ENCODE results near the gene KAZALD1. TPM values are rescaled to one million over a fixed set of nuclear protein-coding genes. Genes with fewer than 3 reads are reported as not detected.
A peak's percentile ranks its signal among the peaks of the same experiment; 100 is the strongest.

The KAZALD1 gene
- total and polyA plus RNA-seq, 10 of the 15 experiments (the other 5 are each of a cell fraction or from before 2014, with no cell fraction given) = 0.10 to 4.3 (median 1.9) TPM

DNA sequence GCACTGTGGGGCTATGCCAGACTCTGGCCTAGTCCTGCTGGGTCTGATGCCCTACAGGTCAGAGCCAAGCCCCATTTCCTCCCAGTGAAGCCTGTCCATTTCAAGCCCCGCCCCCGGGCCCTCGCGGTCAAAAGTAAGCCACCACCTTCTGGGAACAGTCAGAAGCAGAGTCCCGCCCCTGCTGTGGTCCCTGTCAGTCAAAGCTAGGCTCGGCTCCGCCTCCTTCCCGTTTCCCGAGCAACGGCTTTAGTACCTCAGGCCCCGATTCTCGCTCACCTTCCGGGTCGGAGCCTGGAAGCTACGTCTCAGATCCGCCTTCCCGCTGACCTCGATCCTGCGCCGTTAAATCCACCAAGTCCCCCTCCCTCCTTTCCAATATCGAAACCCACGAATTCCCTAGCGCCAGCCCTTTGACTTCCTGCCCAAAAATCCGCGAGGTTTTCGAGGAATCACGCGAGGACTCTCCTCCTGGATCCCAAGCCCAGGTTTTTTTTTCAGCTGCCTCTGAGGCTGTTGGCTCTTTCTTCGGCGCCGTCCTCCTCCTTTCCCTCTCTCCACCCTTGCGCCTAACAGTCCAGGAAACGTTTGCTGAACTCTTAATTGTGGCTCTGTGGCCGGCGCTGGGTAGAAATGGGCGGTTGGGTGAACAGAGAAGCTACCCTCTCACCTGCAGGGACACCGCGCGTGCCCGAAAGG is 19.0 kb upstream of the KAZALD1 start (continued):
- TF ChIP-seq, protein P1, sequence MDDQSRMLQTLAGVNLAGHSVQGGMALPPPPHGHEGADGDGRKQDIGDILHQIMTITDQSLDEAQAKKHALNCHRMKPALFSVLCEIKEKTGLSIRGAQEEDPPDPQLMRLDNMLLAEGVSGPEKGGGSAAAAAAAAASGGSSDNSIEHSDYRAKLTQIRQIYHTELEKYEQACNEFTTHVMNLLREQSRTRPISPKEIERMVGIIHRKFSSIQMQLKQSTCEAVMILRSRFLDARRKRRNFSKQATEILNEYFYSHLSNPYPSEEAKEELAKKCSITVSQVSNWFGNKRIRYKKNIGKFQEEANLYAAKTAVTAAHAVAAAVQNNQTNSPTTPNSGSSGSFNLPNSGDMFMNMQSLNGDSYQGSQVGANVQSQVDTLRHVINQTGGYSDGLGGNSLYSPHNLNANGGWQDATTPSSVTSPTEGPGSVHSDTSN (IDR thresholded peaks at IDR 0.05; ENCODE audit: insufficient replicate concordance, low read depth, low read length) = peak; percentile 98
- TF ChIP-seq, protein P2, sequence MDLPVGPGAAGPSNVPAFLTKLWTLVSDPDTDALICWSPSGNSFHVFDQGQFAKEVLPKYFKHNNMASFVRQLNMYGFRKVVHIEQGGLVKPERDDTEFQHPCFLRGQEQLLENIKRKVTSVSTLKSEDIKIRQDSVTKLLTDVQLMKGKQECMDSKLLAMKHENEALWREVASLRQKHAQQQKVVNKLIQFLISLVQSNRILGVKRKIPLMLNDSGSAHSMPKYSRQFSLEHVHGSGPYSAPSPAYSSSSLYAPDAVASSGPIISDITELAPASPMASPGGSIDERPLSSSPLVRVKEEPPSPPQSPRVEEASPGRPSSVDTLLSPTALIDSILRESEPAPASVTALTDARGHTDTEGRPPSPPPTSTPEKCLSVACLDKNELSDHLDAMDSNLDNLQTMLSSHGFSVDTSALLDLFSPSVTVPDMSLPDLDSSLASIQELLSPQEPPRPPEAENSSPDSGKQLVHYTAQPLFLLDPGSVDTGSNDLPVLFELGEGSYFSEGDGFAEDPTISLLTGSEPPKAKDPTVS (IDR thresholded peaks at IDR 0.05; ENCODE audit: low read depth, low read length) = no peak
- TF ChIP-seq BCL11A (IDR thresholded peaks at IDR 0.05; ENCODE audit: low read depth, low read length) = no peak
- TF ChIP-seq CHD2 (IDR thresholded peaks at IDR 0.05; ENCODE audit: borderline replicate concordance, low read depth, low read length) = peak; percentile 94
- TF ChIP-seq ZNF384 (IDR thresholded peaks at IDR 0.05; ENCODE audit: borderline replicate concordance, low read depth, low read length) = 0 out of 2 replicates have a peak, but pooled peaks have one; percentile 29
- TF ChIP-seq TCF12 (IDR thresholded peaks at IDR 0.05; ENCODE audit: low read depth, low read length) = no peak
- peak; percentile 53; the same call in 1 of the 2 replicates for TF ChIP-seq TAF1 (IDR thresholded peaks at IDR 0.05; ENCODE audit: borderline replicate concordance, low read depth, low read length)
- no peak for TF ChIP-seq KAT2A (conservative IDR thresholded peaks at IDR 0.05; ENCODE audit: control insufficient read depth, low read depth, low read length)
- 0 out of 4 replicates have a peak, but pooled peaks of 1 of the 2 experiments have one; percentile 11 for TF ChIP-seq SRF (IDR thresholded peaks at IDR 0.05; ENCODE audit: low read depth in 2 of 2, low read length in 2 of 2)
- no peak for TF ChIP-seq RELA (IDR thresholded peaks at IDR 0.05; ENCODE audit: borderline replicate concordance, partially characterized antibody)
- TF ChIP-seq, protein P3, sequence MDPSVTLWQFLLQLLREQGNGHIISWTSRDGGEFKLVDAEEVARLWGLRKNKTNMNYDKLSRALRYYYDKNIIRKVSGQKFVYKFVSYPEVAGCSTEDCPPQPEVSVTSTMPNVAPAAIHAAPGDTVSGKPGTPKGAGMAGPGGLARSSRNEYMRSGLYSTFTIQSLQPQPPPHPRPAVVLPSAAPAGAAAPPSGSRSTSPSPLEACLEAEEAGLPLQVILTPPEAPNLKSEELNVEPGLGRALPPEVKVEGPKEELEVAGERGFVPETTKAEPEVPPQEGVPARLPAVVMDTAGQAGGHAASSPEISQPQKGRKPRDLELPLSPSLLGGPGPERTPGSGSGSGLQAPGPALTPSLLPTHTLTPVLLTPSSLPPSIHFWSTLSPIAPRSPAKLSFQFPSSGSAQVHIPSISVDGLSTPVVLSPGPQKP (IDR thresholded peaks at IDR 0.05; ENCODE audit: low read depth, low read length) = no peak
- peak; percentile 50 for TF ChIP-seq RUNX3 (IDR thresholded peaks at IDR 0.05; ENCODE audit: low read length)
- peak; percentile 72 for TF ChIP-seq SMAD5 (IDR thresholded peaks at IDR 0.05; ENCODE audit: low read depth)
- no peak for TF ChIP-seq NFIC (IDR thresholded peaks at IDR 0.05; ENCODE audit: low read depth, low read length)
- TF ChIP-seq PAX5 (IDR thresholded peaks at IDR 0.05; ENCODE audit: borderline replicate concordance, low read depth, low read length) = no peak
- peak; percentile 65 for TF ChIP-seq MXI1 (IDR thresholded peaks at IDR 0.05; ENCODE audit: low read depth, low read length)
- no peak for TF ChIP-seq MTA2 (IDR thresholded peaks at IDR 0.05; ENCODE audit: low read depth)
- no peak for TF ChIP-seq FOXM1 (IDR thresholded peaks at IDR 0.05; ENCODE audit: low read depth, low read length)
- TF ChIP-seq, protein P4, sequence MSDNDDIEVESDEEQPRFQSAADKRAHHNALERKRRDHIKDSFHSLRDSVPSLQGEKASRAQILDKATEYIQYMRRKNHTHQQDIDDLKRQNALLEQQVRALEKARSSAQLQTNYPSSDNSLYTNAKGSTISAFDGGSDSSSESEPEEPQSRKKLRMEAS (IDR thresholded peaks at IDR 0.05; ENCODE audit: low read depth, low read length) = 0 out of 2 replicates have a peak, but pooled peaks have one; percentile 27
- TF ChIP-seq ZNF24 (IDR thresholded peaks at IDR 0.05) = no peak
- peak; percentile 81 for TF ChIP-seq IKZF1 (conservative IDR thresholded peaks at IDR 0.05)
- peak; percentile 61; the same call in 1 of the 2 replicates for TF ChIP-seq PML (IDR thresholded peaks at IDR 0.05; ENCODE audit: low read length)
- TF ChIP-seq RB1 (IDR thresholded peaks at IDR 0.05; ENCODE audit: borderline replicate concordance) = no peak
- TF ChIP-seq STAT3 (IDR thresholded peaks at IDR 0.05; ENCODE audit: low read depth, low read length) = no peak
- no peak for TF ChIP-seq RCOR1 (conservative IDR thresholded peaks at IDR 0.05; ENCODE audit: low read depth, low read length)
- no peak for TF ChIP-seq CBX5 (IDR thresholded peaks at IDR 0.05; ENCODE audit: low read depth)
- TF ChIP-seq, protein P5, sequence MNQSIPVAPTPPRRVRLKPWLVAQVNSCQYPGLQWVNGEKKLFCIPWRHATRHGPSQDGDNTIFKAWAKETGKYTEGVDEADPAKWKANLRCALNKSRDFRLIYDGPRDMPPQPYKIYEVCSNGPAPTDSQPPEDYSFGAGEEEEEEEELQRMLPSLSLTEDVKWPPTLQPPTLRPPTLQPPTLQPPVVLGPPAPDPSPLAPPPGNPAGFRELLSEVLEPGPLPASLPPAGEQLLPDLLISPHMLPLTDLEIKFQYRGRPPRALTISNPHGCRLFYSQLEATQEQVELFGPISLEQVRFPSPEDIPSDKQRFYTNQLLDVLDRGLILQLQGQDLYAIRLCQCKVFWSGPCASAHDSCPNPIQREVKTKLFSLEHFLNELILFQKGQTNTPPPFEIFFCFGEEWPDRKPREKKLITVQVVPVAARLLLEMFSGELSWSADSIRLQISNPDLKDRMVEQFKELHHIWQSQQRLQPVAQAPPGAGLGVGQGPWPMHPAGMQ (IDR thresholded peaks at IDR 0.05; ENCODE audit: borderline replicate concordance) = no peak; the same call in 1 of the 2 replicates
- no peak for TF ChIP-seq HDAC2 (IDR thresholded peaks at IDR 0.05)

Measured in GM12878 (cell line).